HEK293 (cell line): ENCODE measurements around the gene MOK.

Experiments
- CTCF ChIA-PET: fragments of 350-600 bp; formaldehyde crosslinking; extraction: SDS; loops from one replicate; lab custom pipeline; 2021; ENCODE audit warnings: antibody characterized with exemption; lab: Yijun Ruan, JAX
- POLR2A ChIA-PET: fragments of 300-600 bp; formaldehyde crosslinking; extraction: SDS; loops from one replicate; lab custom pipeline; 2020; ENCODE audit warnings: antibody characterized with exemption, inconsistent platforms; lab: Yijun Ruan, JAX
- H3K27ac ChIP-seq: fragments of 200-500 bp; sonication (Bioruptor generic); 2 replicates; pipeline ENCODE4 v1.5.1; 2014; ENCODE audit warnings: low read depth, low read length, control low read depth, inconsistent platforms; ENCODE audit errors: extremely low read depth
- H3K36me3 ChIP-seq, 2 experiments: fragments of 200-500 bp in 1 of 2; sonication (Bioruptor generic) in 1 of 2; 1 replicate in 1 of 2; 2 replicates in 1 of 2; pipeline ENCODE4 v1.5.1; 2014 to 2017; ENCODE audit warnings: inconsistent platforms in 2 of 2, low read length in 2 of 2; ENCODE audit not compliant: control insufficient read depth in 2 of 2, insufficient read depth in 1 of 2
- H3K4me1 ChIP-seq: fragments of 200-500 bp; sonication (Bioruptor generic); 2 replicates; pipeline ENCODE4 v1.5.1; 2014; ENCODE audit warnings: mild to moderate bottlenecking, low read length, inconsistent platforms; ENCODE audit not compliant: control insufficient read depth, insufficient read depth
- H3K4me3 ChIP-seq: 2 replicates; pipeline ENCODE4 v1.5.1; 2011; ENCODE audit warnings: low read depth, mild to moderate bottlenecking, control low read depth, low read length, moderate library complexity
- H3K9me3 ChIP-seq: fragments of 200-500 bp; sonication (Bioruptor generic); 2 replicates; pipeline ENCODE4 v1.5.1; 2014; ENCODE audit warnings: low read depth, low read length, inconsistent platforms; ENCODE audit not compliant: control insufficient read depth, insufficient read depth
- BCL11A ChIP-seq: fragments of 450-650 bp; formaldehyde crosslinking; IDR thresholded peaks from 2 replicates; pipeline ENCODE4 v1.5.1; 2016; ENCODE audit warnings: low read depth, missing biosample characterization, missing genetic modification characterization
- BCL11B ChIP-seq: fragments of 450-650 bp; formaldehyde crosslinking; IDR thresholded peaks from 2 replicates; pipeline ENCODE4 v1.5.1; 2016; ENCODE audit warnings: low read depth, missing biosample characterization, missing genetic modification characterization
- PBX3 ChIP-seq: sonication (generic); formaldehyde crosslinking; IDR thresholded peaks from 2 replicates; pipeline ENCODE4 v1.8.1; 2022; ENCODE audit warnings: mild to moderate bottlenecking, moderate library complexity, missing genetic modification reagents
- PRDM10 ChIP-seq: fragments of 450-650 bp; formaldehyde crosslinking; IDR thresholded peaks from 2 replicates; pipeline ENCODE4 v1.5.1; 2016; ENCODE audit warnings: missing biosample characterization, missing genetic modification characterization
- ZBTB48 ChIP-seq: fragments of 450-650 bp; formaldehyde crosslinking; IDR thresholded peaks from 2 replicates; pipeline ENCODE4 v1.5.1; 2016; ENCODE audit warnings: missing biosample characterization, missing genetic modification characterization
- ZBTB8A ChIP-seq: fragments of 450-650 bp; formaldehyde crosslinking; IDR thresholded peaks from 2 replicates; pipeline ENCODE4 v1.5.1; 2016; ENCODE audit warnings: missing biosample characterization, missing genetic modification characterization
- ZIC2 ChIP-seq: fragments of 450-650 bp; formaldehyde crosslinking; IDR thresholded peaks from 2 replicates; pipeline ENCODE4 v1.5.1; 2016; ENCODE audit warnings: missing biosample characterization, missing genetic modification characterization
- ZNF114 ChIP-seq: fragments of 450-650 bp; formaldehyde crosslinking; IDR thresholded peaks from 2 replicates; pipeline ENCODE4 v1.5.0; 2017; ENCODE audit warnings: missing biosample characterization, missing genetic modification characterization
- ZNF138 ChIP-seq: fragments of 450-650 bp; formaldehyde crosslinking; IDR thresholded peaks from 2 replicates; pipeline ENCODE4 v1.5.1; 2016; ENCODE audit warnings: missing biosample characterization, missing genetic modification characterization, borderline replicate concordance
- ZNF169 ChIP-seq: fragments of 450-650 bp; formaldehyde crosslinking; IDR thresholded peaks from 2 replicates; pipeline ENCODE4 v1.5.1; 2016; ENCODE audit warnings: missing biosample characterization, missing genetic modification characterization
- ZNF19 ChIP-seq: fragments of 450-650 bp; formaldehyde crosslinking; IDR thresholded peaks from 2 replicates; pipeline ENCODE4; 2016; ENCODE audit warnings: missing biosample characterization, missing genetic modification characterization, low read depth
- ZNF2 ChIP-seq: fragments of 450-650 bp; formaldehyde crosslinking; IDR thresholded peaks from 2 replicates; pipeline ENCODE4 v1.5.1; 2016; ENCODE audit warnings: missing biosample characterization, missing genetic modification characterization
- ZNF26 ChIP-seq: fragments of 450-650 bp; formaldehyde crosslinking; IDR thresholded peaks from 2 replicates; pipeline ENCODE4 v1.5.1; 2016; ENCODE audit warnings: missing biosample characterization, missing genetic modification characterization
- ZNF324 ChIP-seq: fragments of 450-650 bp; formaldehyde crosslinking; IDR thresholded peaks from 2 replicates; pipeline ENCODE4 v1.5.1; 2016; ENCODE audit warnings: missing biosample characterization, missing genetic modification characterization
- ZNF391 ChIP-seq: fragments of 450-650 bp; formaldehyde crosslinking; IDR thresholded peaks from 2 replicates; pipeline ENCODE4 v1.5.1; 2016; ENCODE audit warnings: low read depth, missing biosample characterization, missing genetic modification characterization, borderline replicate concordance
- ZNF394 ChIP-seq: fragments of 450-650 bp; formaldehyde crosslinking; IDR thresholded peaks from 2 replicates; pipeline ENCODE4 v1.5.1; 2016; ENCODE audit warnings: missing biosample characterization, missing genetic modification characterization, mild to moderate bottlenecking, moderate library complexity, borderline replicate concordance
- ZNF426 ChIP-seq: fragments of 450-650 bp; formaldehyde crosslinking; IDR thresholded peaks from 2 replicates; pipeline ENCODE4 v1.5.1; 2017; ENCODE audit warnings: missing biosample characterization, missing genetic modification characterization, mild to moderate bottlenecking, inconsistent platforms, moderate library complexity
- ZNF558 ChIP-seq: fragments of 450-650 bp; formaldehyde crosslinking; IDR thresholded peaks from 2 replicates; pipeline ENCODE4 v1.5.1; 2016; ENCODE audit warnings: missing biosample characterization, missing genetic modification characterization
- ZNF571 ChIP-seq: fragments of 450-650 bp; formaldehyde crosslinking; IDR thresholded peaks from 2 replicates; pipeline ENCODE4 v1.5.0; 2017; ENCODE audit warnings: missing biosample characterization, missing genetic modification characterization
- ZNF585B ChIP-seq: fragments of 450-650 bp; formaldehyde crosslinking; IDR thresholded peaks from 2 replicates; pipeline ENCODE4 v1.5.1; 2016; ENCODE audit warnings: missing biosample characterization, missing genetic modification characterization
- ZNF623 ChIP-seq: fragments of 450-650 bp; formaldehyde crosslinking; IDR thresholded peaks from 2 replicates; pipeline ENCODE4 v1.5.1; 2016; ENCODE audit warnings: missing biosample characterization, missing genetic modification characterization
- ZNF664 ChIP-seq: fragments of 450-650 bp; formaldehyde crosslinking; IDR thresholded peaks from 2 replicates; pipeline ENCODE4 v1.5.1; 2016; ENCODE audit warnings: missing biosample characterization, missing genetic modification characterization
- ZNF76 ChIP-seq: fragments of 450-650 bp; formaldehyde crosslinking; IDR thresholded peaks from 2 replicates; pipeline ENCODE4; 2016; ENCODE audit warnings: low read depth, missing biosample characterization, missing genetic modification characterization, borderline replicate concordance
- ZSCAN18 ChIP-seq: fragments of 450-650 bp; formaldehyde crosslinking; IDR thresholded peaks from 2 replicates; pipeline ENCODE4 v1.5.1; 2016; ENCODE audit warnings: missing biosample characterization, missing genetic modification characterization
- ZSCAN30 ChIP-seq: fragments of 450-650 bp; IDR thresholded peaks from 2 replicates; pipeline ENCODE4 v1.5.1; 2018; ENCODE audit warnings: missing biosample characterization, mild to moderate bottlenecking, missing genetic modification characterization, moderate library complexity
- ZXDB ChIP-seq: fragments of 450-650 bp; formaldehyde crosslinking; IDR thresholded peaks from 2 replicates; pipeline ENCODE4 v1.5.1; 2016; ENCODE audit warnings: missing biosample characterization, missing genetic modification characterization

MOK gene

GRCh38 chr14:102319351-102320032 is 14.5 kb upstream of the MOK start, which contains the start of gene ZNF839:
Gene ZNF839, plus strand, starts transcription at chr14:102319746. Its CDS starts 20 bp downstream, at chr14:102319766.
- H3K4me1 ChIP-seq: peaks cover 11% of the 10 kb centered on the region
- CTCF ChIA-PET: interaction anchor here (0.6 to 1.6 kb wide), 2 partner anchors 9 to 196 kb away, joined by 3 read pairs; no protein-coding TSS in a partner anchor
- TF ChIP-seq PBX3 (no peak), ZSCAN30 (tag by site-specific recombination) (peak; percentile 92), ZNF391 (tag by site-specific recombination) (peak; percentile 52), PRDM10 (tag by site-specific recombination) (peak; percentile 62), ZBTB48 (tag by site-specific recombination) (0 out of 2 replicates have a peak, but pooled peaks have one; percentile 47), ZIC2 (tag by site-specific recombination) (no peak), ZBTB8A (tag by site-specific recombination) (no peak; the same call in 1 of the 2 replicates), ZNF426 (tag by site-specific recombination) (no peak), ZXDB (tag by site-specific recombination) (peak; percentile 82), BCL11B (no peak), ZSCAN18 (tag by site-specific recombination) (no peak; the same call in 1 of the 2 replicates), ZNF138 (tag by site-specific recombination) (no peak), ZNF76 (tag by site-specific recombination) (0 out of 2 replicates have a peak, but pooled peaks have one; percentile 24), ZNF324 (tag by site-specific recombination) (peak; percentile 59; the same call in 1 of the 2 replicates), ZNF394 (tag by site-specific recombination) (peak; percentile 31; the same call in 1 of the 2 replicates), ZNF585B (no peak), ZNF169 (tag by site-specific recombination) (no peak), ZNF623 (peak; percentile 19; the same call in 1 of the 2 replicates), ZNF114 (no peak), ZNF2 (tag by site-specific recombination) (peak; percentile 67; the same call in 1 of the 2 replicates), BCL11A (tag by site-specific recombination) (no peak), ZNF26 (tag by site-specific recombination) (no peak), ZNF19 (tag by site-specific recombination) (no peak), ZNF664 (no peak), ZNF558 (tag by site-specific recombination) (peak; percentile 36; the same call in 1 of the 2 replicates), ZNF571 (tag by site-specific recombination) (no peak)

More at GRCh38 chr14:102319351-102320032, 14.5 kb upstream of the MOK start, which contains the start of gene ZNF839:
- peaks cover 0 to 16% of the 10 kb centered on the region in 2 experiments; a peak in 2 of 3 replicates for H3K36me3 ChIP-seq
- no peaks in the 10 kb centered on the region for H3K9me3 ChIP-seq
- peak within 1 kb of the TSS; percentile 84 for H3K4me3 ChIP-seq
- H3K27ac ChIP-seq: peak within 1 kb of the TSS; percentile 87
- POLR2A ChIA-PET: interaction anchor here (1.4 kb wide), 1 partner anchor 43 kb away, joined by 5 read pairs; the partner anchor contains the start of genes CINP and TECPR2
